Stimulated activated CD8-positive, alpha-beta memory T cell treated with anti-CD3 and anti-CD28 coated beads, Interleukin-7, amount 100 ng/mL, for 24 hours (primary cell): ENCODE results near the gene EXPH5.

Experiments used
- DNase-seq: peaks from one replicate; pipeline ENCODE4 v3.0.0-alpha.2; 2020; ENCODE audit warnings: low read depth

Gene EXPH5

DNA sequence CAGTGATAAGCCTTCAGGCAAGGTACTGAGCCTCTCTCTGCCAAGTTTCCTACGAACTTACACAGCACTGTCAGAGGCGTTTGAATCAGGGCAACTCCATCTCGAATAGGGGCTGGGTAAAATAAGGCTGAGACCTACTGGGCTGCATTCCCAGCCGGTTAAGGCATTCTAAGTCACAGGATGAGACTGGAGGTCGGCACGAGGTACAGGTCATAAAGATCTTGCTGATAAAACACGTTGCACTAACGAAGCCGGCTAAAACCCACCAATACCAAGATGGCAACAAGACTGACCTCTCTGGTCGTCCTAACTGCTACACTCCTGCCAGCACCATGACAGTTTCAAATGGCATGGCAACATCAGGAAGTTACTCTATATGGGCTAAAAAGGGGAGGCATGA lies 75.0 kb downstream of the EXPH5 start:
- no peak for DNase-seq

DNA sequence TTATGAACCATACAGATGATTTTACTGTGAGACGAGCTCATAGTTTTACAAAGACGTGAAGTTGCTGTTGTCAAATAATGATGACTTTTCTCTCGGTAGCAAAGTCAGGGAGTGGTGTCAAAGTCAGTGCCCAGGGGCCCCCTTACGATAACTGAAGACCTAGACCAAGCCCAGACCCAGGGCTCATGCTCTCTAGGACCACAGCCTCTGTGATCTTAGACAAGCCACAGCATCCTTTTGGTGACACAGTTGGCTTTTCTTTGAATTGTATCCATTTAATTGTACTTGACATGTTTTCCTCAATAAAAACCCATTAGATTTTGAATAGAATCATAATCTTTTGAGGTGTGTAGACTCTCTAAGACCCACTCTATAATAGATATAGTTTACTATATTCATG lies 77.4 kb downstream of the EXPH5 start:
- DNase-seq = no peak

DNA sequence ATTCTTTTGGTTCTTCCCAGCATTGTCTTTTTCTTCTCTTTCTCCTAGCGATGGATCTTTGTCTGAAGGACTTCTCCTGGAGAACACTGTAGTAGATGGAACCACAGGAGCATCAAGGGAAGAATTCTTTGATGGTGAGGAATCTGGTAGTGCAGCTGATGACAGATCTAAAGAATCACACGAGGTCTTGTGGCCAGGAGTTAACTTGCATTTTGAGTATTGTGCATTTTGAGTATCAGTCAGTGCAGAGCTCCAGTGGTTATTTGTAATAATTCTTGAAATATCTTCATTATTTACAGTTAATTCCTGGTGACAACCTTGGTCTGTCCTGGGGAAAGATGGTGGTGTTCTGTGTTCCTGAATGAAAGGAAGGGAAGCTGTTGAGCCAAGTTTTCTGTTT lies 80.9 kb downstream of the EXPH5 start:
- DNase-seq = no peak

DNA sequence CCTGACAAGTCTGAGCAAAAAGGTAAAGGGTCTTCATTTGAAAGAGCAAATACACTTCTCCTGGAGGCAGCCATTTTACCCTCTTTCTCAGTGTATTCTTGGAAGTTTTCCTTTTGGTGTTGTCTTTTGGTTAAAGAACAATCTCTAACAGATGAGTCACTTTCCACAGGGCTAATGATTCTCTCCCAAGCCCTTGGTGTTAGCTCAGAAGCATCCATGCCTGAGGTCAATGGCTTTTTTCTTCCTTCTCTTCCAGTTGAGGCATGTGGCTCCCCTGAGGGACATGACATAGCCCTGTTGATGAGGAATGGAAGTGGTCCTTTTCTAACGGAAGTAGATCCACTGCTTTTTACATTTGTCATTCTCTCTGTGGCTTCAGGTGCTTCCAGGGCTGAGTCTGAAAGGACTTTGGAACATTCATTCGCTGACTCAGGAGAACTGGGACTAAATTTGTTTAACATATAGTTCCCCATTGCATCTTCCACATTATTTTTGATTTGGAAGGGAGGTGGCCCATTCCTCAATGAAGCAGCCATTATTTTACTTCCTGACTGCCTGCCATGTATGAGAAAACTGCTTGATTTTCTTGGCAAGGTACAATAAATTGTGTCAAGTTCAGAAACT lies 81.6 kb downstream of the EXPH5 start:
- DNase-seq = no peak

DNA sequence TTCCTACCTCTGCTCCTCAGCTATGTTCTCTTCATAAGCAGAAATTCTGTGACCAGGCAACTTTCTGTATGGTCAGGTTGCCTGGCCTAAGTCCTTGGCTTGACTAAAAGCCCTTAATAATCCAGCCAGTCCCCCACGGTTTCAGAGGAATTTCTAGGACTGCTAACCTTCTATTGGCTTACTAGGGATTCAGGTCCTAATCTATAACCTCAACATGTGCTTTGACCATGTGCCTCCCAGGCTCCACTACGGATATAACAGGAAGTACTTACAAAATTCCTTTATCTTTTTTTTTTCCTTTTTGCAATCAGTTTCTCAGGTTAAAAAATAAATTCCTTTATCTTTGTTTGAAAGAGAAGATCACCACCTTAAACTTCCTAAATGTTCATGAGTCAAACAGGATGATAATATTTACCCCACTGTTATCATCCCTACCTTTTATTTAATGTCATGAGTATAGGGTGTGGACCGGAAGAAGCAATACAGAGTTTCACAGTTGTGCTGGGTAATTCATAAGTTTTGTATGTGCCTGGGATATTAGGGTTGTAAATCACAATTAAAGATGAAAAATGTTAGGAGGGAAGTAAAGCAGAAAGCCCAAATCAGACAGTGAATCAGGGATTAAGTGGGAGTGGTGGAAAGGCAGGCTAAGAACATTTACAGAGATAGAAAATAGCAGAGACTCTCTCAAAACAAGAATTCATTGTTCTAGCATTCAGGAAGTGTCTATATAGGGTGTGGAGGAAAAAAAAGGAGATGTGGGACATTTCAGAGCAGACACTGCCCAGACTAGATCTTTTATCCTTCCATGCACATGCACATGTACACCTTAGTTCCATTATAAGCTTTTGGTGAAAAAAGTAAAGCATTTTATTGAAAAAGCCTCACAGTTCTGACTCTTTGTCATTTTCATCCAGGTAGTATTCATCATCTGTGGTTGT lies 84.6 kb downstream of the EXPH5 start:
- no peak for DNase-seq

DNA sequence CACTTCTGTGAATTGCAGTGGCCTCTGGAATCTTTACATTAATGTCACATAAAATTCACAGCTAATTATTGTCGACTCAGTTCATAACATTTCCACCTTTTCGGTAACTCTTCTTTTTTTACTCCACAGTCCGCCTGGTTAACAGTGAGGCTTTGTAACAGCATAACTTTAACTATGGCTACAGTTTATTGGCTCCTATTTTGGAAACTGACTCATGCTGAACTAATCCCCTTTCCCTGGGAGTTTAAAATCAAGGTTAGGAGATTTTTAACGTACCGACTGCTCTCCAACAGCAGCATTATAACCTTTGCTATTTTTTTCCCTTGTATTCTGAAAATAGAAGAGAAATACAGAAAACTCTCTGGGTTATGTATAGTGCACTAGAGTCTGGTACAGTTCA lies 92.2 kb downstream of the EXPH5 start:
- DNase-seq = no peak

DNA sequence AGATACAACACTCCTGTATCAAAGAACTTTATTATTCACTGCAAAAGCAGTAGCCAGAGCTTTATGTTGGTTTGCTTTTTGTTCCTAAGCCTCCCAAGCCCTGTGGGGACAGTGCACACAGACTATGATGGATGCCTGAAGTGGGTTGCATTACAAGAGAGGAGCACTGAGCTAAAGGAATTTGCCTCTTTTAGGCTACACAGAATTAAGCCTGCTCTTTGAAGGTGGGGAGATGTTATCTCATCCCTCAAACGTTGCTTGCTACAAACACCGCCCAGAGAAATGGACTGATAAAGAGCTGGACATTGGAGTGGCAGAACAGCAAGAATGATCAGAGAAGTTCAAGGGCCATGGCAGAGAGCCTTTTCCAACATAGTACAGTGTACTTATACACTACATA lies 92.8 kb downstream of the EXPH5 start:
- DNase-seq = no peak

DNA sequence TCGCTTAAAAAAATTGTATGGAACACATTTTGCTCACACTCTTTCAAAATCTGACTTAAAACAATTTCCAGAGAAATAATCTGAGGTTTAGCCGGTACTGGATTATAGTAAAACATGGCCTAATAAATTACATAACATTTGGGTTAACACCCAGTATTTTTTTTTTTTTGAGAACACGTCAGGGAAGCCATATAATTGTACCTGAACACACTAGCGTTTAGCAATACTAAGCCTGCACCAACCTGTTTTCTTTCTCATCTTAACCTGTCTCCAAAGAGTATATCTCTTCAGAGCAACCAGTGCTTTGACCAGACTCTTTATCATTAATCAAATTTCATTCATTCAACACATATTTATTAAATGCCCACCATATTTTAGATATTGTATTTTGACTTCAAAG lies 93.4 kb downstream of the EXPH5 start:
- no peak for DNase-seq

DNA sequence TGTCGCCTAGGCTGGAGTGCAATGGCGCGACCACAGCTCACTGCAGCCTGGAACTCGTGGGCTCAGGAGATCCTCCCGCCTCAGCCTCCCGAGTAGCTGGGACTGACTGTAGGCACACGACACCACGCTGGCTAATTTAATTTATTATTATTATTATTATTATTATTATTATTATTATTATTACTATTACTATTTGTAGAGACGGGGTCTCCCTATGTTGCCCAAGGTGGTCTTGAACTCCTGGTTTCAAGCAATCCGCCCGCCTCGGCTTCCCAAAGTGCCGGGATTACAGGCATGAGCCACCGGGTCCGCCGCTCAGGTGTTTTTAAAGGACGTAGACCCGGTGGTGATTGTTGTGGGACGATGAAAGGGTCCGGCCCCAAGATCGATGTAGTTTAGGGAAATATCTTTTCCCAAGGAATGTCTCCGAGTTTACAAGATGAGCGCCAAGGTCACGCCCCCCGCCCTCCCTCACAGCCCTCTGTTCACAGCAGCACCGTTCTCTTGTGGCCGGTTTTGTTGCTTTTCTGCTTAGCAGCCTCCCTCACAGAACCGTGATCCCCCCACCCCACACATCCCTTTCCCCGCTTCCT lies 94.7 kb downstream of the EXPH5 start:
- no peak for DNase-seq

DNA sequence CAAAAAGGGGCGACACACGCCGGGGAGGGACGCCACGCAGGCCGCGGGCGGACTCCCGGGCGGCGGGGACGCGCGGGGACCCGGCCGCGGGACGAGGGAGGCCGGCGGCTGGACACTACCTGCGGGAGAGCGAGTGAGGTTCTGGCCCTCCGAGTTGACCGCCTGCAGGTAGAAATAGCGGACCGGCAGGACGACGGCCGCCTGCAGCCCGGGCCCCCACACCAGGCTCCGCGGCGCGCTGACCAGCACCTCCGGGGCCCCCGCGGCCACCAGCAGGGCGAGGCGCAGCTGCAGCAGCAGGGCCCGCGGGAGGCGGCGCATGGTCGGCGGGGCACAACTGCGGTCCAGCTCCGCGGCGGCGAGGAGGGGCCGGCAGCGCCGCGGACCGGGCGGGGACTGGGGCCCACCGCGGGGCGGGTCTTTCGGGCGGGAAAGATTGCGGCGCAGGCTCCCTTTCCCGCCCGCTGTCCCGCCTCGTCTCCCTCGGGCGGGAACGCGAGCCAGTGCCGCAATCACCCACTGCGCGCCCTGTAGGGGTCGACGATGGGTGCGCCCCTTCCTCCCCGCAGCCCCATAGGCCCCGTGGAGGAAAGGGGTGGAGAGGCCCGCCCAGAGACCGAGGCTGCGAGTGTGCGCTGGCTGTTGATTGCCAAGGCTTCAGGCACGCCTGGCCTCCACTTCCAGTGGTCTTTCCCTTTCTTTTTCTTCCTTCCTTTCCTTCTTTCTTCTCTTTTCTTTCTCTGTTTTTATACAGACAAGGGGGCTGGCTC lies 95.3 kb downstream of the EXPH5 start, which contains the start of gene POGLUT3:
Gene POGLUT3, minus strand, starts transcription at position 339 of the 770 bp plus-strand sequence. Its CDS starts 18 bp downstream, at position 321.
- DNase-seq = peak; percentile 5

DNA sequence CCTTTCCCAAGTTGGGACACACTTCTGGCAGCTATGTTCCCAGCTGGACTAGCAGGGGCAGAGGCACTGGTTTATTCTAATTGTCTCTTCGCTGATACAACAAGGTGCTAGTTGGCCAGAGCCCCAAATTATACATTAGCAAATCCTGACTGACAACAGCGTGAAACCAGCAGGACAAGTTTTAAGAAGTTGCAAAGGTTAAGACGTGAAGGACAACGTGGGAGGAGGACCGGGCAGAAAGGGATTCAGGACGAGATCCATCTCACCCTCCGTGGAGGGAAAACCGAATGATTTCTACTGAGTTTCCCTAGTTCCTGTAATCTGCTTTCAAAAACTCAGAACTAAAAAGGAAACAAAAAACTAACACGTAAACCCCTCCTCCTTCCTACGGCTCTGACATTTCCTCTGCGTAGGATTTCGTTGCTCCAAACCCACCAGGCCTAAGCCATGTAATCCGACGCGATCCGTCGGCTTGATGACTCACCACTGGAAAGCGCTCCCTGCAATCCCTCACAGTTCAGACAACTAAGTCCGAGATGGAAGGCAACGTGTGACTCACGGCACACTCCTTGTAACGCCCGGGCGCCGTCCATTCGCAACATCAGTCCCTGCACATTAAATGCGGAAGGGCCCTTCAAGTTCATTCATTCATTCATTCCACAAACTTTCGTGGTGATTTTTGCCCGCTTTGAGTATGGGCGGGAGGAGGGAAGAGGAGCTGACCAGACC lies 96.1 kb downstream of the EXPH5 start:
- peak; percentile 26 for DNase-seq

DNA sequence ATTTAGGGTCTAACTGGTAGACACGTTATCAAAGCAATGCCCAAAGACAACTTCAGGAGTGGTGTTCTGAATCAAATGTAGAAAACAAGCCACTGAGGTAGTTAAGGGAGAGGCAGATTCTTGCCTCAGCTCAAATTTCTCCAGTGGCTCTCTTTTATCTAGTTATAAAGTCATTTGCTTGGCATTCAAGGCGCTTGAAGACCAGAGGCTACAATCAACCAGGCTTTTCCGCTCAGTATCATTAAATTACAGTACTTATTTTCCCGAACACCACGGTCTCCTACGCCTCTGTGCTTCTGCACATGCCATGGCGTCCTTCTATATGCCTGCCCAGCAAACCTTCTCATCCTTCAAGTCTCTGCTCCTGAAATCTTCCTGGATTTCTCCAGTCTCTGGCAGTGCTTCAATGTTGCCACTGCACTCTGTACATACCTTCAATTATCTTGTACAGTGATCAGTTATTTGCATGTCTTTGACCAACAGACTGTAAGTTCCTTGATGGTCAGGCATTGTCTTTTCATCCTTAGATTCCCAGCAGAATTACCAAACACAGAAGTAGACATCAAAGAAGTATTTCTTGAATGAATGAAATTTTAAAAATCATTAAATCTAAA lies 96.8 kb downstream of the EXPH5 start:
- no peak for DNase-seq

DNA sequence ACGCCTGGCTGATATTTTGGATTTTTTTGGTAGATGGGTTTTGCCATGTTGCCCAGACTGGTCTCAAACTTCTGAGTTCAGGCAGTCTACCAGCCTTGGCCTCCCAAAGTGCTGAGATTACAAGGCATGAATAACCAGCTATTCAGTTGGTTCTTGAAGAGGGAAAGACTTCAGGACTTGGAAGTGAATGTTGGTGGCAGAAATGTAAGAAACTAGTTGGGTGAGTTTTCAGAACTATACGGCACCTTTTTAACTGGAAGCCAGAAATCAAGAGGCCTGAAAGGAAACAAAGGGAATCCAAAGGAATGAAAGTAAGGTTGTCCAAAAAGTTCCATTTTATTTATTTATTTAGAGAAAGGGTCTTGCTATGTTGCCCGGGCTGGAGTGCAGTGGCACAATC lies 98.2 kb downstream of the EXPH5 start:
- no peak for DNase-seq

DNA sequence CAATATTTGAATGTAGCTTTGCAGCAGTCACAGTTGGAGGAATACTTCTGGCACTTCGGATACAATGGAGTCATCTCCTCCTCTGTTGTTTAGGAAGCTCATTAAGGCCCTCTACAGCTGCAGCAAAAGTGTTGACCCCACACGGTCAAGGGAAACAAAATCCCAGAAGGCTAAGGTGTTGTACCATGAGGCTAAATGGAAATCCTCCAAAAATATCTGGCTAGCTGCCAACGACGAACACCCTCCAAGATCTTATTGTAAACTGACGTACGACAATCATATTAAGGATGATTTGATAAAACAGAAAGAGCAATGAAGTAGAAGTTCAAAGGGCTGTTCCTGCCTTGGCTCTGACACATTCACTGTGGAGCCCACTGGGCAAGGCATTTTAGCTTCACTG lies 99.4 kb downstream of the EXPH5 start:
- no peak for DNase-seq

DNA sequence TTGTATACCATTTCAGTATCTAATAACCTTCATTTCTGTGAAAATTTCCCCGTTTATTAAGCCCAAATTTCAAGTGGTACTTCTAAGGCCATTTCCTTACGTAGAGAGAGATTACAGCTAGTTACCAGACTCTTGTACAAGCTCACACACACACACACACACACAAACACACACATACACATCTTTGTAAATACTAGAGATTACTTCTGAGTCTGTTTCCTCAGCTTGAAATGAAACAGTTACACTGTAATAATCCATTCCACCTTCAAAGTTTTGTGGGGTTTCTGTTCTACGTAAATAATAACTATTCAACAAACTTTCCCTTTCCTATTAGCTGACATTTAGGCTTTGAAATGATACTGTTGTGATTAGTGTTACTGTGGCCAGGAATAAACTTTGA lies 101.6 kb downstream of the EXPH5 start:
- DNase-seq = no peak

DNA sequence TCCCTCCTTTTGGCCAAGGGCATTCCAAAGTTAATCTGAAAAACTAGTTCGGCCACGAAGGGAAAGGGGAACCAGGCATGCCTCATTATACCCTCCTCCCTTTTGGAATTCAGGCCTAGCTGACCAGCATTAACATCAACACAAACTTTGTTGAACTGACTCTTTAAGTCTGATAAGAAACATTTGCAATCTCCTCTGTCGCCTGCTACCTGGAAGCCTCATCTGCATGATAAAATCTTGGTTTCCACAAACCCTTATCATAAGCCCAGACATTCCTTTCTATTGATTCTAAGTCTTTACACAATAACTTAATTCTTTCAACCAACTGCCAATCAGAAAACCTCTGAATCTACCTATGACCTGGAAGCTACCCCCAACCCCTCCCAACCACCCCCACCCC lies 106.7 kb downstream of the EXPH5 start:
- DNase-seq = no peak

DNA sequence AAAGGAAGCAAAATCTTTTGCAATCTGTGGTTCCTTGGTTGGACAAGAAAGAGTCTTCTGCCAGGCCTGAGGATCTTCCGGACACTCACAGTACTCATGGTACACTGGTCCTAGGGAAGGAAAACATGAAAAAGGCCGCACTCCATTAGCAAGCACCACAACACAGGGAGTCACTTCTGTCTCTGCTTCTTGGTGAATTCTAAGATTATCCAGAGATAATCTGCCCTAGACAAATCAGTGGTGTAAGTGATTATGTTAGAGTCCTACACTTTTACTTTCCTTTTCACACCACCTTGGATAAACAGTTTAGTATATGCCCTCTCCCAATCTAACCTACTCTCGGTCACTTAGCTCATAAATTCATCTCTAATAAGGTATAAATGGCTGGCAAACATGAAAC lies 107.2 kb downstream of the EXPH5 start:
- DNase-seq = no peak

DNA sequence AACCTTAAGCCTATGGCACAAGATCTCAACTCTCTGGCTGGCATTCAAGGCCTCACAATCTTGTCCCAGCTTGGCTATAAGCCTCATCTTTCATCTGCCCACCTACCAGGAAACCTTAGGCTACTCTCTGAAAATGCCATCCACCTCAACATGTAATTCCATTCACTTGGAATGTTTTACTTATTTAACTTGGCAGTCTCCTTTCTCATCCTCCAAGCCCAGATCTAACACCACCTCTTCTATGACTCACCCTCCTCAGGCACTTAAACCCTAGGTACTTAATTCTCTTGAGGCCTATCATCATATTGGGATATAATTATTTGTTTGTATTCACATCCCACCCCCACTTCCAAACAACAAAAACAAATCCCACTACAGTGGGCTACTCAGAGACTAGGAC lies 110.4 kb downstream of the EXPH5 start:
- DNase-seq = no peak

DNA sequence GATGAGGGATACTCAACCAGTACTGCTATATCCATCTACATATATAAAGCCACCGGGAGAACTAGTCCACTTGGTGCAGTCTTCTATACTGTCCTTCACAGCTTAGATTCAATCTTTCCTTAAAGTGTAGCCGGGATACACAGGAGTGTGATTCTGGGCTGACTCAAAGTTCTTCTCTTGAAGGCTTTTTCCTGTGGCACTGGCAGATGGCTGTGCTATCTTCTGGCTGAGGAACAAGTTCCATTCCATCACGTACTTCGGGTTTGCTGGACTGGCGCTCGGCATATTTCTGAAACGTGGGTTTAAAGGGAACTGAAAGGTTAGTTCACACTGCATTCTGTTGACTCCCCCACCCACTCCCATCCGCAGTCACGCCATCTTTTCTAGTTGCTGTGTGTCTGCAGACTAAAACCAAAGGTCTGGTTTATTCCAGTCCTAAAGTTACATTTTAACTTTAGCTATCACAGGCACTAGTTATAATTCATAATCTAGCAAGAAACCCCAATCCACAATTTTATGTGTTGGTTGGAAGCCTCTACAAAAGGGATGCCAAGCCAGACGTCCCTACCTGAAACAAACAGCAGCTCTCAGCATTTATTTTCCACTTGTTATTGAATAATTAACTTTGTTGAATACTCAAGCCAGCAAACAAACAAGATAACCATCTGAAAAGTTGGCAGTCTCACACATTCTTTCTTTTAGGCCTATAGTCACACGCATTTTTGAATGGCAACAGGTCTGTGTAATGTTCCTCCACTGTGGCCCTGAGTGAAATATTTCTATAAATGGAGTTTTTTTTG lies 118.7 kb downstream of the EXPH5 start:
- no peak for DNase-seq

DNA sequence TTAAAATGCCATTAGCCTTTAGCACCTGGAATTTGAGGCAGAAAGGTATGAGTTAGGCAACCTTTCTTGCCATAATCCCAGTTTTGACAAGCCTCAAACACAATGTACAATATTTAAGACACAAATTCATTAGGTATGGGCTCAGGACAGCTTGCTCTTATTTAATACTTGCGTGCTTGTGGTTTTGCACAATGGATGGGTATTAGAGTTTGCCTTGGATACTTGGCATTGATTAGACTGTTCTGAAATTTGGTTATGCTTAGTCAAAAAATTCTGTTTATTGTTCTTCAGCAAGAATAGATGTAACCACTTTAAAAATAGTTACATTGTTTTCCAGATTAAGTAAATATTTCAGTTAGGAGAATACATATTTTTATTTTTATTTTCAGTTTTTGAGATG lies 120.9 kb downstream of the EXPH5 start:
- no peak for DNase-seq
